ENCODE measurements around the gene MRC2. TPM values are rescaled to one million over a fixed set of nuclear protein-coding genes. Genes with fewer than 3 reads are reported as not detected.

The MRC2 gene
- total RNA-seq, 2 experiments from 2014 or later = 1.7 to 2.3 TPM

- no peaks in the 10 kb centered on the region for H3K36me3 Mint-ChIP-seq (ENCODE audit: low read depth)
- POLR2A ChIA-PET = no interaction called here
- H3K9me3 Mint-ChIP-seq (ENCODE audit: insufficient read depth) = no peaks in the 10 kb centered on the region
- H3K4me3 Mint-ChIP-seq = no peak overlapping the region
- CTCF ChIA-PET = no interaction called here
- H3K4me1 Mint-ChIP-seq (ENCODE audit: low read depth) = peaks cover 7% of the 10 kb centered on the region
- H3K27ac Mint-ChIP-seq = no peak overlapping the region
- DNase-seq = no peak
- H3K27me3 Mint-ChIP-seq (ENCODE audit: low read depth) = peaks cover 23% of the 10 kb centered on the region
- ATAC-seq = no peak
Measured at GRCh38 chr17:62629556-62630364, 2.3 kb downstream of the MRC2 start.

- no peak for ATAC-seq
- no peaks in the 10 kb centered on the region for H3K9me3 Mint-ChIP-seq (ENCODE audit: insufficient read depth)
- peaks cover 7% of the 10 kb centered on the region for H3K4me1 Mint-ChIP-seq (ENCODE audit: low read depth)
- H3K27ac Mint-ChIP-seq = no peak overlapping the region
- no peak overlapping the region for H3K4me3 Mint-ChIP-seq
- POLR2A ChIA-PET = no interaction called here
- H3K36me3 Mint-ChIP-seq (ENCODE audit: low read depth) = no peaks in the 10 kb centered on the region
- CTCF ChIA-PET = no interaction called here
- peaks cover 24% of the 10 kb centered on the region for H3K27me3 Mint-ChIP-seq (ENCODE audit: low read depth)
- DNase-seq = no peak
Measured at GRCh38 chr17:62630365-62631085, 3.1 kb downstream of the MRC2 start.

DNA sequence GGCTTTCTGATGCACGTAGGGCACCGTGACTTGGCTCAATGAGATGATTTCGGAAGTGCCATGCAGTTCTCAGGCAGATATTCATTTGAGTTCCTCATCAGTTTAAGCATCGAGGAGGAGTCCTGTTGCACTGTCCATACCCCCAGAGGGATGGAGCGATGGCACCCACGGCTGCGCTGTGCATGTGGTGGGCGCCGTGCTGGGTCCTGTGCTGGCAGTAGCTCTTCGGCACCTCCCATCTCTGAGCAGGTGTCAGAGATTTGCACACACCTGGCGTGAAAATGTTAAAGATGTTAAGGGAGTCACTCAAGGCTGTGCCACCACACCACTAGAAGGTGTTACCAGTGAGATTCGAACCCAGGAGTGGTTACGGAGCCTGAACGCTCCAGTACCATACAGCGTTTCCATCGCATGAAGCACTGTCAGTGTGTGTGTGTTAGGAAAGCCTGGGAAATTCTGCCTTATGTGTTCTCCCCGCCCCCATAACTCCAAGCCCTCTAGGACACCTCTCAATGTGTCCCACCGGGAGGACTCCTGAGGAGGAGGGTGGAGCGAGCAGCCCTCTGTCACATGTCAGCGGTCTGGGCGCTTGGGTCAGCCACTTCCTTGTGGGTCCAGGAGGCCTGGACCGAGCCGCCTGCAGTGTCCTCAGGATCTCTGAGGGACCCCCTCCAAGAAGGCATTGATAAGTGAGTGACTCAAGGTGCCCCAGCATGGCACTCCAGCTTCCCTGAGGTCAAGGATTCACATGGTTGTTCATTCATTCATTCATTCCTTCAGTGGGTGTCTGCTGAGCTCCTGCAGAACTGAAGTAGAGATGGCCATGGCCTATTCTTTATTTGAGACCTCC, 3.8 kb downstream of the MRC2 start:
- Mint-ChIP-seq H3K4me3 (no peak overlapping the region), H3K4me1 (ENCODE audit: low read depth) (peaks cover 7% of the 10 kb centered on the region), H3K36me3 (ENCODE audit: low read depth) (no peaks in the 10 kb centered on the region), H3K9me3 (ENCODE audit: insufficient read depth) (no peaks in the 10 kb centered on the region), H3K27ac (no peak overlapping the region), H3K27me3 (ENCODE audit: low read depth) (peaks cover 24% of the 10 kb centered on the region)
- CTCF ChIA-PET = no interaction called here
- no peak for DNase-seq
- POLR2A ChIA-PET = no interaction called here
- ATAC-seq = no peak

DNA sequence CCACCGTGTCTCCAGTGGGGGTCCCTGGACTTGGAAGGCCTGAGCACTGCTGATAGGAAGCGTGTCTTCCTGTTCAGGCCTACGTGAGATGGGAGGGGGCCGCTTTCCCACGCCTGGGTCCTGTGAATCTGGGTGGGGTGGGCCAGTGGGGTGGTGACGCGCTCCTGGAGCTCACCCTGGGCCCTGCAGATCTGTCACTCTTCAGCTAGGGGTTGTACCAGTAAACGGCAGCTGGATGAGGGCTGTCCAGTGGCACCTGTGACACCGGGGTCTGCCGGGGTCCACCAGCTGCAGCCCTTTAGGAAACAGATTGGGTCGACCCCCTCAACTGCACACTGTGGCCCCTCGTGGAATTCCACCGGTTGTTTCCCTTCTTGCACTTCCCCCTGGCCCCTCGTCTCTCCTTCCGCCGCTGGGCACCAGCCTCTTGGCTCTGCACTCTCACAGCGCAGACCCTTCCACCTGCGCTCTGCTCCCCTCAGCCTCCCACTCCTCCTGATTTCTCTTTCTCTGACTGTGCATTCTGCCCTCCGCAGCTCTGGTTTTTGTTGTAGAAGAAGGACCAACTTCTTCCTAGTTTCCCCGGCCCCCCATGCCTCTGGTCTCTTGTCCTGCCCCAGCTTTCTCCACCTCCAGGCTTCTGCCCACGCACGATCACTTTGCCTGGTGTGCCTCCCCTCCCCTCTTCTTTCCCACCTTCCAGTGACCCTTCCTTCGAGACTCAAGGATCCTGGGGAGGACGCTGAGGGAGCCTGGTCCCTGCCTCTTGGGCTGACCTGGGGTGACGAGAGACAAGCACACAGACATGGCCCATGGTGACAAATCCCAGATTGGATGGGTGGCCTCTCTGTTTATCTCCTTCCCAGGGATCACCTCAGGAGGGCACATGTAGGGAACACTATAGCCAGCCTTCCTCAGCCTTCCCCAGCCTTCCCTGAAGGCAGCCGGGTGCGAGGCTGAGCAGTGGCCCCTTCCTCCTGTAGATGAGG, 4.8 kb downstream of the MRC2 start:
- no peak for ATAC-seq
- H3K4me3 Mint-ChIP-seq = no peak overlapping the region
- no peak overlapping the region for H3K27ac Mint-ChIP-seq
- H3K27me3 Mint-ChIP-seq (ENCODE audit: low read depth) = peaks cover 15% of the 10 kb centered on the region
- ChIA-PET CTCF (no interaction called here), POLR2A (no interaction called here)
- no peaks in the 10 kb centered on the region for H3K9me3 Mint-ChIP-seq (ENCODE audit: insufficient read depth)
- H3K36me3 Mint-ChIP-seq (ENCODE audit: low read depth) = no peaks in the 10 kb centered on the region
- H3K4me1 Mint-ChIP-seq (ENCODE audit: low read depth) = peaks cover 7% of the 10 kb centered on the region
- DNase-seq = no peak

DNA sequence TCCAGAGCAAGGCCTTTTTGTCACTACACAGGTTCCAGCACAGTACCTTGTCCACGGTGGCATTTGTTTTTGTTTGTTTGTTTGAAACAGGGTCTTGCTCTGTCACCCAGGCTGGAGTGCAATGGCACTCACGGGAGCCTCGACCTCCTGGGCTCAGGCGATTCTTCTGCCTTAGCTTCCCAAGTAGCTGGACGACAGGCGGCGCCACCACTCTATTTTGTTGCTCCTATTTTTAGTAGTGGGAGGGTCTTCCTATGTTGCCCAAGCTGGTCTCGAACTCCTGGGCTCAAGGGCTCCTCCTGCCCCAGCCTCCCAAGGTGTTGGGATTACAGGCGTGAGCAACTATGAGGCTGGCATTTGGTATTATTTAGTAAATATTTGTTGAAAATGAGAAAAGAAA, 10.3 kb downstream of the MRC2 start:
- Mint-ChIP-seq H3K27me3 (ENCODE audit: low read depth) (peaks cover 13% of the 10 kb centered on the region), H3K36me3 (ENCODE audit: low read depth) (no peaks in the 10 kb centered on the region), H3K4me1 (ENCODE audit: low read depth) (no peaks in the 10 kb centered on the region), H3K4me3 (no peak overlapping the region), H3K27ac (no peak overlapping the region), H3K9me3 (ENCODE audit: insufficient read depth) (no peaks in the 10 kb centered on the region)
- ATAC-seq (no peak), DNase-seq (no peak)
- CTCF ChIA-PET = no interaction called here
- POLR2A ChIA-PET = no interaction called here

- POLR2A ChIA-PET = no interaction called here
- Mint-ChIP-seq H3K27me3 (ENCODE audit: low read depth) (peaks cover 22% of the 10 kb centered on the region), H3K27ac (no peak overlapping the region), H3K9me3 (ENCODE audit: insufficient read depth) (no peaks in the 10 kb centered on the region), H3K4me1 (ENCODE audit: low read depth) (peaks cover 1% of the 10 kb centered on the region), H3K4me3 (no peak overlapping the region), H3K36me3 (ENCODE audit: low read depth) (no peaks in the 10 kb centered on the region)
- CTCF ChIA-PET = interaction anchor here (1.0 kb wide), 1 partner anchor 9 kb away, joined by 3 read pairs; no protein-coding TSS in a partner anchor
- DNase-seq (no peak), ATAC-seq (no peak)
Measured at GRCh38 chr17:62641153-62641552, 13.7 kb downstream of the MRC2 start.

DNA sequence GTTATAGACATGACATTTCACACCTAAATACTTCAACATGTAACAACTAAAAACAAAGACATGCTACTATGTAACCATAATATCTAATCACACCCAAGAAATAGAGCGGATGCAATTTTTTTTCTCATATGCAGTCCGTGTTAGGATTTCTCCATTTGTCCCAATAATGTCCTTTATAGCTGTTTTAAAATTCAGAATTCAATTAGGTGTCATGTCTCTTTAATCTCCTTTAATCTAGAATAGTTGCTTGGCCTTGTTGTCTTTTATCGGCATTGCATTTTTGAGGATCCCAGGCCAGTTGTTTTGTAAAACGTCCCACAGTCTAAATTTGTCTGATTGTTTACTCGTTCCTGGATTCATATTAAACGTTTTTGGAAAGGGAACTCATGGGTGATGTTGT, 14.5 kb downstream of the MRC2 start:
- Mint-ChIP-seq H3K36me3 (ENCODE audit: low read depth) (no peaks in the 10 kb centered on the region), H3K9me3 (ENCODE audit: insufficient read depth) (no peaks in the 10 kb centered on the region), H3K4me3 (no peak overlapping the region), H3K27ac (no peak overlapping the region), H3K4me1 (ENCODE audit: low read depth) (peaks cover 1% of the 10 kb centered on the region), H3K27me3 (ENCODE audit: low read depth) (peaks cover 26% of the 10 kb centered on the region)
- ATAC-seq = no peak
- DNase-seq = no peak
- ChIA-PET CTCF (interaction anchor here (1.0 kb wide), 2 partner anchors 9 to 89 kb away, joined by 3 read pairs; no protein-coding TSS in a partner anchor), POLR2A (interaction anchor here (0.5 kb wide), 1 partner anchor 664 kb away, joined by 3 read pairs; no protein-coding TSS in a partner anchor)

GRCh38 chr17:62643496-62643895, 16.0 kb downstream of the MRC2 start:
- H3K27ac Mint-ChIP-seq = no peak overlapping the region
- CTCF ChIA-PET = interaction anchor here (1.3 kb wide), 1 partner anchor 91 kb away, joined by 3 read pairs; no protein-coding TSS in a partner anchor
- no peak for ATAC-seq
- no peaks in the 10 kb centered on the region for H3K36me3 Mint-ChIP-seq (ENCODE audit: low read depth)
- peaks cover 32% of the 10 kb centered on the region for H3K27me3 Mint-ChIP-seq (ENCODE audit: low read depth)
- DNase-seq = no peak
- no peaks in the 10 kb centered on the region for H3K9me3 Mint-ChIP-seq (ENCODE audit: insufficient read depth)
- no peak overlapping the region for H3K4me3 Mint-ChIP-seq
- POLR2A ChIA-PET = no interaction called here
- H3K4me1 Mint-ChIP-seq (ENCODE audit: low read depth) = peaks cover 1% of the 10 kb centered on the region

GRCh38 chr17:62644487-62645173, 17.2 kb downstream of the MRC2 start:
- POLR2A ChIA-PET = no interaction called here
- Mint-ChIP-seq H3K36me3 (ENCODE audit: low read depth) (no peaks in the 10 kb centered on the region), H3K4me3 (no peak overlapping the region), H3K27ac (no peak overlapping the region), H3K27me3 (ENCODE audit: low read depth) (peaks cover 34% of the 10 kb centered on the region), H3K9me3 (ENCODE audit: insufficient read depth) (no peaks in the 10 kb centered on the region), H3K4me1 (ENCODE audit: low read depth) (peaks cover 1% of the 10 kb centered on the region)
- no peak for DNase-seq
- CTCF ChIA-PET = no interaction called here
- no peak for ATAC-seq

DNA sequence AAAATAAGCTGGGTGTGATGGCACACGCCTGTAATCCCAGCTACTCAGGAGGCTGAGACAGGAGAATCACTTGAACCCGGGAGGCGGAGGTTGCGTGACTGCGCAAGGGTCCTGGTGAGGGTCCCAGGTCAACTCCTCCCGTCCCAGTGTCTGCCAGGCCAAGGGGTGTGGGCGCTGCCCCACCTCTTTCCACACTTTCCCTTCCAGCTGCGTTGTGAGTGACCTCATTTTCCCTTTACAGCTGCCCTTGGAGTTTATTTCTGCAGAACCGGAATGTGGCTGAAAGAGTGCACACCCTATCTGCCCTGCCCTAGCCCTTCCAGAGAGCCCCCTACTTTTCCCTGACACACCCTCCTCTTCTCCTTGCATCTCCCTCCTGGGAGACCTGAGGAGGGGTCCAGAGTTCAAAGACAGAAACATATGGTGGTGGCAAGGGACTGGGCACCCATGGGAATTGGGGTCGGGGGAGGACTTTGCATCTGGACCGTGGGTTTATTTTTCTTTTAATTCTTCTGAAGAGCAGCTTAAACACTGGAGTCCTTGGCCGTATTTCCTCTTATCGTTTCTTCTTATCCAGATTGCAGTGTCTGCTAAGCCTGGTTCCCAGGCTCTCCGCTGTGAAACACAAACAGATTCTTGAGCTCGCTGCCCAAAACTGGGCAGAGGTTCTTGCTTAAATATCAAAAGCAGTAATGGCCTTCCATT, 20.9 kb downstream of the MRC2 start:
- ATAC-seq = no peak
- DNase-seq = no peak
- CTCF ChIA-PET = no interaction called here
- Mint-ChIP-seq H3K4me3 (no peak overlapping the region), H3K9me3 (ENCODE audit: insufficient read depth) (no peaks in the 10 kb centered on the region), H3K4me1 (ENCODE audit: low read depth) (peaks cover 17% of the 10 kb centered on the region), H3K36me3 (ENCODE audit: low read depth) (no peaks in the 10 kb centered on the region), H3K27me3 (ENCODE audit: low read depth) (peaks cover 43% of the 10 kb centered on the region), H3K27ac (no peak overlapping the region)
- POLR2A ChIA-PET = no interaction called here

Measured in activated CD8-positive, alpha-beta T cell treated with anti-CD3 and anti-CD28 coated beads, Interleukin-2, amount 10 ng/mL, durations not matched to agents 7 days and 5 days (primary cell).